Renal pelvis (tissue), 4 donors: ENCODE results near the gene TUBGCP6. TPM values are rescaled to one million over a fixed set of nuclear protein-coding genes. Genes with fewer than 3 reads are reported as not detected.
"Not testable (repeated sequence)": the region's sequence is repeated elsewhere in the genome, so short reads cannot be mapped to it uniquely, and the experiment has no call there.

Source experiments
- DNase-seq: peaks from one replicate; pipeline ENCODE4 v3.0.0-alpha.2; 2013
- polyA plus RNA-seq, 3 donors: library from polyadenylated mRNA; unstranded; fragments of 120-200 nt; gene quantifications; one replicate each; pipeline ENCODE4 v1.2.1, GENCODE V29; 2013; ENCODE audit not compliant: insufficient read length in 3 of 3

The TUBGCP6 gene
- polyA plus RNA-seq, 3 donors = 37.9 to 49.9 (median 48.1) TPM

GRCh38 chr22:50281957-50282356 lies 37.1 kb upstream of the TUBGCP6 start:
- DNase-seq = no peak

GRCh38 chr22:50281384-50281760 lies 36.5 kb upstream of the TUBGCP6 start:
- DNase-seq = no peak

- DNase-seq = no peak
Observed at GRCh38 chr22:50280708-50281383, 36.0 kb upstream of the TUBGCP6 start.

- DNase-seq = no peak
Observed at GRCh38 chr22:50280022-50280707, 35.3 kb upstream of the TUBGCP6 start.

GRCh38 chr22:50278956-50279619 lies 34.3 kb upstream of the TUBGCP6 start:
- DNase-seq = no peak

GRCh38 chr22:50278461-50278860 lies 33.6 kb upstream of the TUBGCP6 start:
- DNase-seq = no peak

DNA sequence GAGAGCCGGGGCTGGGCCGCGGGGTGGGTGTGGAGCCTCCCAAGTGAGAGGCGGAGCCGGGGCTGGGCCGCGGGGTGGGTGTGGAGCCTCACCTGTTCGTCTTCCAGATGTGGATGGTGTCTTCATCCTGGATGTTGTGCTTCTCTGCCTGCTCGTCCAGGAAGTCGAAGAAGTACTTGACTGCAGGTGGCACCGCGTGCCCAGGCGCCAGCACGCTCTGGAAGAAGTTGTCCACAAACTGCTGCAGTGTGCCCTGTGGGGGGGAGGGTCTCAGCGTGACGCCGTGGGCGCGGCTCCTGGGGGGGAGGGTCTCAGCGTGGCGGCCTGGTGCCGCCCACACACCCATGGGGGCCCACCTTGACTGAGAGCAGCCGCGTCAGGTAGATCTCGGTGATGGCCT lies 32.9 kb upstream of the TUBGCP6 start:
- DNase-seq = no peak

DNA sequence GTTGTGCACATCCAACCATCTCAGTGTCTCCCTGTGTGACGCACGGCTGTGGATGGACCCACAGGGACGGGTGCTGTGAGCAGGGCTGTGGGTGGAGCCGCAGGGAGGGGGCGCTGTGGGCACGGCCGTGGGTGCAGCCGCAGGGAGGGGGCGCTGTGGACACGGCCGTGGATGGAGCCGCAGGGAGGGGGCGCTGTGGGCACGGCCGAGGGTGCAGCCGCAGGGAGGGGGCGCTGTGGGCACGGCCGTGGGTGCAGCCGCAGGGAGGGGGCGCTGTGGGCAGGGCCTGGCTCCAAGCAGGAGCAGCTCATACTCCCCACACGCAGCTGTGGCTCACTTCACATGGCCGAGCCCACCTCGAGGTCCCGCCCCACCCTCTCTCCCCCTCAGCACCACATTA lies 31.3 kb upstream of the TUBGCP6 start:
- no peak for DNase-seq

DNA sequence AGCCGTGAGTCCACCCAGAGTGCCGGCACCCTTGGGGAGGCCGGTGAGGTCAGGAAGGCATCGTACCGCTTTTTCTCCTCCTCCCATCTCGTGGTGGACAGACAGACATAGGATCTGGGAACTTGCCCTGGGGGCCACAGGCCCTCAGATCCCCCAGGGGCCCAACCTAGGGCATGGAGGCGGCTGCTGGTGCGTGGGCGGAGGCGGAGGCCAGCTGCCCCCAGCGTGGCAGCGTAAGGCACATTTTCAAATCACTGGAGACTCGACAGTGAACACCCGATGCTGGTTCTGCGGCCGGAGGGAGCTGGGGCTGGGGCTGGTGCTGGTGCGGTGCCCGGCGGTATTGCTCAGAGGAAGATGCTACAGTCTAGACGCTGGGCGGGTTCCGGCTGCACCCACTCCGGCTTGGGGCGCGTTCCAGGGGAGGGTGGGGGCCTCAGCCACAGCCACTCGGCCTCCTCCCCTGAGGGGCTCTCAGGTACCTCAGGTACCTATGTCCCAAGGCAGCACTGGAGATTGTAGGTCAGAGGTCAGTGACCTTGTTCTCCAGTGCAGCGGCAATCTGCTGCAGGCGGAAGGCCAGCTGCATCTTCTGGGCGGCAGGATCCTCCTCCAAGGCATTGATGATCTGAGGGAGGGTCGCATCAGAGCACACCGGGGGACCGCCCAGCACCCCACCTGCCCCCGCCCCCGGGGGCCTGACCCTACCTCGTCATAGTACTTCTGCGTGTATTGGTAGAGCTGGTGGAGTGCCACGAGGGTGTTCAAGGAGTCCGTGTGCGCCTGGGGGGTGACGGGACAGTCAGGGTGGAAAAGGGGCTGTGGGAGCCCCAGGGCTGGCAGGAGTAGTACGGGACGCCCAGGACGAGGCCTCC lies 30.6 kb upstream of the TUBGCP6 start:
- DNase-seq = no peak

- DNase-seq = no peak
Observed at GRCh38 chr22:50274771-50275170, 29.9 kb upstream of the TUBGCP6 start.

DNA sequence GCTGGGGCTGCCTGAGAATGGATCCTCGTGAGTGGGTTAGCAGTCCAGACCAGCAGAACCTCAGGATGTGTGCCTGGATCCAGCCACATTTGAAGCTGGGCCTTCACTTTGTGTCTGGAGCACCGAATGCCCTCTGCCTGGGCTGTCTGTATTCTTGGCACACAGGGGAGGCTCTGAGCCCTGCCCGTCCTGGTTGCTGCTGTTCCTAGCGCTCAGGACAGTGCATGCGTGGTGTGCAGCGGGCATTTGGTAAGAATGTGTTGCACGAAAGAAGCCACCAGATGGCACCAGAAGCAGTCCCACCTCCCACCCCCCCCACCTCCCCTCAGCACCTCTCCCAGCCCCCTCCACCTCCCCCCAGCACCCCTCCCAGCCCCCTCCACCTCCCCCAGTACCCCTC lies 29.5 kb upstream of the TUBGCP6 start:
- DNase-seq = no peak

- not testable (repeated sequence) for DNase-seq
Observed at GRCh38 chr22:50273781-50274180, 29.0 kb upstream of the TUBGCP6 start.

GRCh38 chr22:50273352-50273751 lies 28.5 kb upstream of the TUBGCP6 start:
- not testable (repeated sequence) for DNase-seq

DNA sequence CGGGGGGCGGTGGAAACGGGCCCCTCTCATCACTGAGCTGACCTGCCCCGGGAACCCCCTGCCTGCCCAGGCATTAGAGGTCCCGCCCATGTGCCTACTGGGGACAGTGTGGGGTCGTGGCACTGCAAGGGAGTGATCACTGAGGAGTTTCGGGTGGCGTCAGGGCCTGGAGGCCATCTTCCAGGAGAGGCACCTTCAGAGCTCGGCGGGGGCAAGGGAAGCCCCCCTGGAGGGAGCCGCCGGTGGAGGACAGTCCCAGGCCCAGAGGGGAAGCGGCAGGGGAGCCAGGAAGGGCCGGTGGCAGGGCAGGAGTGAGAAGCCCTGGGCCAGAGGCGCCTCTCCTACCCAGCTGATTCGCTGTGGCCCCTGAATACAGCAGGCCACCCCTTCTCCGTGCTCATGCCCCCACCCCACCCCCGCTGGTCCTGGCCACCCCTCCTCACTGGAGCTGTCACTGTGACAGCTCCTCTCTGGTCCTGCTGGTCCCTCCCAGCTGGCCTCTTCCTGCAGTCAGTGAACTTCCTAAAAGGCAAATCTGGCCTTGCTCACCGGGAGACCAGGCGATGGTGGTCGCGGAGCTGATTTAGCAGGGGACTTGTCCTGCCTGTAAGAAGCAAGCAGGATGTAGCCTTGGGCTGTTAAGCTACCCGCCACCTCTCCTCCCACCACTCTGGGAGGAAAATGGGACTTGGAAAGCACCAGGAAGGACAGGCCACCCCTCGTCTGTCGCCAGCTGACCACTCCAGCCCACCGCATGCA lies 27.4 kb upstream of the TUBGCP6 start:
- no peak for DNase-seq

DNA sequence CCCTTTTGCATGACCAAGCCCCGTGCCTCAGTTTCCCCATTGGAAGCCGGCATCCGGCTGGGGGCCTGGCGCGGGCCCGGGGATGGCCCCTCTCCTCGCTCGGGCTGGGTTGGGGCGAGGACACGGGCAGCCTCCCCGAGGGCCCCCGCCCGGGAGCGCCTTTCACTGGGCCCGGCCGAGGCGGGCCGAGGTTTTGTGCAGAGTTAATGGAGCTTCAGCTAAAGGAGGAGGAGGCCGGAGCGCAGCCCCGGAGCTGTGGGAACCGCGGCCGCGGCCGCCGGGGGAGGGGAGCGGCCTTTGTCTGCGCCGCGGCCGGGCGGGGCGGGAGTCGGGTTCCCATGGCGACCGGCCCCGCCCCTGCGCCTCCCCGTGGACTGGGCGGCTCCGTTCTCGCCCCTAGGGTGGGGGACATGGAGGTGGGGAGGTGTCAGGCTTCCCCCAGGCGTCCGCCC lies 26.7 kb upstream of the TUBGCP6 start:
- no peak for DNase-seq

DNA sequence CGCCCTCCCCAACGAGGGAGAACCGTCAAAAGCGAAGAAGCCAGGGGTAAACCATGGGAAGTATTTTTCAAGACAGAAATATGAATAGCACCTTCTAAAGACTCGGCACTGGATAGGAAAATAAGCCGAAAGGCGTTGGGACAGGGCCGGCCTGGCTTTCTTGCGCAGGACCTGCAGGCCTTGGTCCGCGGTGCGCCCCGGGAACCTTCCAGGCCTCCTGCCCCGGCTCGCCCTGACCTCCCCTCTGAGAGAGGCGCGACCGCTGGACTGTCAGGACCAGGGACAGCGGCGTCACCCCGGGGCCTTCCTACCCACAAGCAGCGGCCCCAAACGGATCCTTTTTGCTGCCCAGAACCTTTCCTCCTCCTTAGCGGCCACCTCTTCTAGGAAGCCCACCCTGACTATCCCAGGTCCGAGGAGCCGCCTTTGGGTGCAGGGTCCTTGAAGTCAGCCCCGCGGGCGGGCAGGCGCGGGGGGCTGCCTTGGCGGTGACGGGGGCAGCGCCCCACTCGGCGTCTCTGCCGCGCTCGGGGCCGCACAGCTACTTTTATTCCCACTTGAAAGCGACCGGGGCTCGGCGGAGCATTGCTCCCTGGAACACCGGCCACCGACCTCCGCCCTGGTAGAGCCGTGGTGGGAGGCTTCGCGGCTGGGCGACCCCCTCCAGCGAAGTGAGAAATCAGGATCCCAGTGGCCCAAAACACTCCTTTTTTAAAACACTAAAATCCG lies 26.0 kb upstream of the TUBGCP6 start:
- no peak for DNase-seq

DNA sequence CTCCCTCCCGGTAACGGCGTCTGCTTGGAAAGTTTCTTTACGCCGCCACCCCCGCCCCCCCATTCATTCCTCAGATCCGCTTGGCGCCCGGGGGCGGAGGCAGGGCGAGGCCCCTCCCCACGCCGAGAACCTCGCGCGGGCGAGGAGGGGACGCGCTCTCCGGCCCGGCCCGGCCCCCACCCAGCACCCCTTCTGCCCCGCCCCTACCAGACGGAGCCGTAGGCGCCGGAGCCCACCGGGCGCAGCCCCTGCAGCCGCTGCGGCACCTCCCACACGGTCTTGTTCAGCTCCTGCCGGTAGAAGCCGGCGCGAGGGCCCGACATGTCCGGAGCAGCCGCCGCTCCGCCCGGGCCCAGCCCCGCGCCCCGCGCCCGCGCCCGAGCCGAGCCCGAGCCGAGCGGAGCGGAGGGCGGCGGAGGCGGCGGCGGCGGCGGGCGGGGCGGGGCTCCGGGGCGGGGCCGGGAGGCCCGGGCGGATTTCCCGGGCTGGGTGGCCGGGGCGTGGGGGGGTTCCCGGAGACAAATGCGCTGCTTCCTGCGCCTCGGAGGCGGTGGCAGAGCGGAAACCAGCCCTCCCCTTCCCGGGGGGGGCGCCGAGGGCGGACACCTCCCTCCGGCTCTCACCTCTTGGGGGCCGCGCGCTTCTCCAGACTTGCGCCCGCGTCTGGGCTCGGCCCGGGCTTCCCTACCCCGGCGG lies 25.3 kb upstream of the TUBGCP6 start, which contains the start of gene MAPK11:
Gene MAPK11 (minus strand): TSS at position 411 of the 696 bp plus-strand sequence. CDS start 88 bp downstream, at position 323.
- no peak for DNase-seq

DNA sequence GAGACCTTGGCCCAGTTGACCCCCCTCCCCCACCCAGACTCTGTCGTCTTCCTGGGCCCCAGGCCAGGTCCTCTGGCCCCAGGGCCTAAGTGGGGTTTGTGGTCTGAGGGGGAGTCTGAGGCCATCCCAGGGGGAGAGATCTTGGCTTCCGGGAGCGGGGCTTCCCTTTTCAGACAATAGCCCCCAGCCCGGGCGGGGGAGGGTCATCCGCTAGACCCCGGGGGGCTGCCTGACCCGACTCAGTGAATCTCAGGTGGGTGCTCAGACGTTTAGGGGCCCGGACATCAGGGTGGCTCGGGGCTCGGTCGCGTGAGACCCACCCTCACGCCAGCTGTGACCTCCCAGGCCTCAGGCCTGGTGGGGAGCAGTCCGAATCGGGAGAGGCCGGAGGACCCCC lies 24.7 kb upstream of the TUBGCP6 start:
- no peak for DNase-seq

- DNase-seq = no peak
Observed at GRCh38 chr22:50268655-50269113, 23.9 kb upstream of the TUBGCP6 start.
